Panc1 (cell line): ENCODE results near the gene COMMD1. TPM values are rescaled to one million over a fixed set of nuclear protein-coding genes. Genes with fewer than 3 reads are reported as not detected.

Experiments
- ATAC-seq: fragments of 200-7000 bp; cut with Tn5 transposase; 2 replicates; pipeline ENCODE4 v1.9.1; 2020; ENCODE audit warnings: mild to moderate bottlenecking, moderate library complexity
- BruUV-seq: library from RNA; stranded (reverse); fragments of 400-500 nt; replicated peaks from 2 replicates; lab custom pipeline; 2021; lab: Mats Ljungman, UMichigan
- CTCF ChIA-PET: fragments of 300-600 bp; sonication (Branson Sonifier 250); formaldehyde crosslinking; loops from one replicate; lab custom pipeline; 2022; ENCODE audit warnings: antibody characterized with exemption; lab: Charles Lee
- POLR2A ChIA-PET: fragments of 300-600 bp; sonication (Branson Sonifier 250); formaldehyde crosslinking; loops from one replicate; lab custom pipeline; 2022; ENCODE audit warnings: antibody characterized with exemption; lab: Charles Lee
- DNase-seq: peaks from one replicate; pipeline ENCODE4 v3.0.0-alpha.2; 2010; ENCODE audit warnings: low read depth, low spot score
- H3K27ac ChIP-seq: 2 replicates; pipeline ENCODE4 v1.5.1; 2011; ENCODE audit warnings: mild to moderate bottlenecking, low read length, inconsistent platforms
- H3K27me3 ChIP-seq: fragments of 200-500 bp; sonication (Bioruptor generic); 2 replicates; pipeline ENCODE4 v1.6.0; 2014; ENCODE audit warnings: low read length, inconsistent platforms; ENCODE audit not compliant: control insufficient read depth, insufficient read depth
- H3K36me3 ChIP-seq: fragments of 200-500 bp; sonication (Bioruptor generic); 2 replicates; pipeline ENCODE4 v1.5.1; 2014; ENCODE audit warnings: inconsistent platforms, mild to moderate bottlenecking, low read length, moderate library complexity; ENCODE audit not compliant: control insufficient read depth, insufficient read depth
- H3K4me1 ChIP-seq: 2 replicates; pipeline ENCODE4 v1.5.1; 2011; ENCODE audit warnings: inconsistent platforms, mild to moderate bottlenecking, low read length, moderate library complexity; ENCODE audit not compliant: control insufficient read depth, insufficient read depth
- H3K4me3 ChIP-seq, 2 experiments: 2 replicates each; pipeline ENCODE4 v1.5.1; 2011 to 2012; ENCODE audit warnings: low read depth in 2 of 2, low read length in 2 of 2, mild to moderate bottlenecking in 2 of 2, inconsistent platforms in 1 of 2, moderate library complexity in 1 of 2
- H3K9me3 ChIP-seq: fragments of 200-500 bp; sonication (Bioruptor generic); 2 replicates; pipeline ENCODE4 v1.5.1; 2014; ENCODE audit warnings: low read depth, mild to moderate bottlenecking, inconsistent platforms, low read length, moderate library complexity; ENCODE audit not compliant: control insufficient read depth, insufficient read depth
- CTCF ChIP-seq: fragments of 450-650 bp; IDR thresholded peaks from 2 replicates; pipeline ENCODE4 v1.5.1; 2017; ENCODE audit warnings: mild to moderate bottlenecking
- POLR2AphosphoS5 ChIP-seq: IDR thresholded peaks from 2 replicates; pipeline ENCODE4 v1.6.1; 2012; ENCODE audit warnings: mild to moderate bottlenecking, low read depth, low read length, moderate library complexity
- SIN3A ChIP-seq: IDR thresholded peaks from 2 replicates; pipeline ENCODE4 v1.6.1; 2012; ENCODE audit warnings: low read depth, mild to moderate bottlenecking, low read length, moderate library complexity, borderline replicate concordance; ENCODE audit not compliant: insufficient read depth
- TCF7L2 ChIP-seq: IDR thresholded peaks from 2 replicates; pipeline ENCODE4 v1.6.1; 2011; ENCODE audit warnings: mild to moderate bottlenecking, low read depth, low read length, inconsistent platforms
- in situ Hi-C: cut with HindIII; loops from 2 replicates; pipeline ENCODE4 v1.10.0; 2016; ENCODE audit warnings: low sequenced_read_pairs, low pct_unique_long_range_greater_than_20kb
- intact Hi-C: fragments of 100-400 bp; cut with micrococcal nuclease; formaldehyde crosslinking; loops from one replicate; pipeline ENCODE4 v1.10.0; 2022; ENCODE audit not compliant: unreplicated experiment
- total RNA-seq: library from RNA; stranded (reverse); gene quantifications from one replicate; pipeline ENCODE4 v1.2.1, GENCODE V29; 2021; ENCODE audit not compliant: unreplicated experiment
- TF ChIP-seq, protein P1 (sequence below), 2 experiments: IDR thresholded peaks; 2 replicates each; pipeline ENCODE4 v1.6.1; 2011 to 2012; ENCODE audit warnings: low read depth in 2 of 2, control low read depth in 1 of 2, low read length in 1 of 2, mild to moderate bottlenecking in 1 of 2, moderate library complexity in 1 of 2; ENCODE audit not compliant: insufficient read depth in 1 of 2

COMMD1 gene
- total RNA-seq, 1 experiment from 2014 or later, result 40.3 TPM

GRCh38 chr2:62076980-62077638 lies 171.6 kb downstream of the COMMD1 start:
- in situ Hi-C loops (no loop called here), intact Hi-C loops (no loop called here)
- TF ChIP-seq POLR2AphosphoS5, result no peak
- no peak for TF ChIP-seq CTCF
- TF ChIP-seq SIN3A, result no peak
- TF ChIP-seq TCF7L2, result no peak
- TF ChIP-seq, protein P1, sequence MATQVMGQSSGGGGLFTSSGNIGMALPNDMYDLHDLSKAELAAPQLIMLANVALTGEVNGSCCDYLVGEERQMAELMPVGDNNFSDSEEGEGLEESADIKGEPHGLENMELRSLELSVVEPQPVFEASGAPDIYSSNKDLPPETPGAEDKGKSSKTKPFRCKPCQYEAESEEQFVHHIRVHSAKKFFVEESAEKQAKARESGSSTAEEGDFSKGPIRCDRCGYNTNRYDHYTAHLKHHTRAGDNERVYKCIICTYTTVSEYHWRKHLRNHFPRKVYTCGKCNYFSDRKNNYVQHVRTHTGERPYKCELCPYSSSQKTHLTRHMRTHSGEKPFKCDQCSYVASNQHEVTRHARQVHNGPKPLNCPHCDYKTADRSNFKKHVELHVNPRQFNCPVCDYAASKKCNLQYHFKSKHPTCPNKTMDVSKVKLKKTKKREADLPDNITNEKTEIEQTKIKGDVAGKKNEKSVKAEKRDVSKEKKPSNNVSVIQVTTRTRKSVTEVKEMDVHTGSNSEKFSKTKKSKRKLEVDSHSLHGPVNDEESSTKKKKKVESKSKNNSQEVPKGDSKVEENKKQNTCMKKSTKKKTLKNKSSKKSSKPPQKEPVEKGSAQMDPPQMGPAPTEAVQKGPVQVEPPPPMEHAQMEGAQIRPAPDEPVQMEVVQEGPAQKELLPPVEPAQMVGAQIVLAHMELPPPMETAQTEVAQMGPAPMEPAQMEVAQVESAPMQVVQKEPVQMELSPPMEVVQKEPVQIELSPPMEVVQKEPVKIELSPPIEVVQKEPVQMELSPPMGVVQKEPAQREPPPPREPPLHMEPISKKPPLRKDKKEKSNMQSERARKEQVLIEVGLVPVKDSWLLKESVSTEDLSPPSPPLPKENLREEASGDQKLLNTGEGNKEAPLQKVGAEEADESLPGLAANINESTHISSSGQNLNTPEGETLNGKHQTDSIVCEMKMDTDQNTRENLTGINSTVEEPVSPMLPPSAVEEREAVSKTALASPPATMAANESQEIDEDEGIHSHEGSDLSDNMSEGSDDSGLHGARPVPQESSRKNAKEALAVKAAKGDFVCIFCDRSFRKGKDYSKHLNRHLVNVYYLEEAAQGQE (IDR thresholded peaks at IDR 0.05; ENCODE audit: insufficient read depth in 1 of 2, low read depth in 2 of 2, low read length in 1 of 2), result no peak
- CTCF ChIA-PET, result no interaction called here
- Histone ChIP-seq H3K27me3 (no peaks in the 10 kb centered on the region), H3K27ac (no peak overlapping the region), H3K9me3 (peaks cover 3% of the 10 kb centered on the region; the same call in 1 of the 2 replicates), H3K36me3 (no peaks in the 10 kb centered on the region), H3K4me3 (no peak overlapping the region), H3K4me1 (no peaks in the 10 kb centered on the region)
- POLR2A ChIA-PET, result no interaction called here
- DNase-seq, result no peak
- no TSS peak for BruUV-seq
- no peak for ATAC-seq

- no peak for TF ChIP-seq TCF7L2
- no peak for TF ChIP-seq SIN3A
- TF ChIP-seq POLR2AphosphoS5, result no peak
- TF ChIP-seq CTCF, result no peak
- TF ChIP-seq, protein P1 (IDR thresholded peaks at IDR 0.05; ENCODE audit: insufficient read depth in 1 of 2, low read depth in 2 of 2, low read length in 1 of 2), result no peak
- no peak overlapping the region for H3K27ac ChIP-seq
- ChIA-PET CTCF (no interaction called here), POLR2A (no interaction called here)
- H3K9me3 ChIP-seq, result no peaks in the 10 kb centered on the region
- H3K36me3 ChIP-seq, result no peaks in the 10 kb centered on the region
- DNase-seq (no peak), ATAC-seq (no peak)
- no peaks in the 10 kb centered on the region for H3K4me1 ChIP-seq
- no peak overlapping the region for H3K4me3 ChIP-seq
- intact Hi-C loops (no loop called here), in situ Hi-C loops (no loop called here)
- no TSS peak for BruUV-seq
- H3K27me3 ChIP-seq, result no peaks in the 10 kb centered on the region
Observed at GRCh38 chr2:62084801-62085200, 179.3 kb downstream of the COMMD1 start.
